ENCODE results near the gene LRRC2.

LRRC2 gene

GRCh38 chr3:46470831-46471230 lies 95.3 kb downstream of the LRRC2 start:
- no peak for DNase-seq

GRCh38 chr3:46469680-46470357 lies 96.3 kb downstream of the LRRC2 start:
- DNase-seq, result no peak

- DNase-seq, result no peak
Observed at GRCh38 chr3:46468753-46469600, 97.1 kb downstream of the LRRC2 start.

- no peak for DNase-seq
Observed at GRCh38 chr3:46467562-46467961, 98.5 kb downstream of the LRRC2 start.

GRCh38 chr3:46466871-46467403 lies 99.2 kb downstream of the LRRC2 start:
- DNase-seq, result no peak

GRCh38 chr3:46466273-46466672 lies 99.8 kb downstream of the LRRC2 start:
- no peak for DNase-seq
